ENCODE results near the gene MATN1. TPM values are rescaled to one million over a fixed set of nuclear protein-coding genes. Genes with fewer than 3 reads are reported as not detected.

The MATN1 gene
- total RNA-seq, 2 donors from 2014 or later, result 1.5 TPM; not detected in 1

- no peak for TF ChIP-seq CTCF (IDR thresholded peaks at IDR 0.05)
- no peaks in the 10 kb centered on the region for H3K27me3 ChIP-seq (replicated peaks; ENCODE audit: insufficient read depth)
- H3K9me3 ChIP-seq, result no peaks in the 10 kb centered on the region
- no peak overlapping the region for H3K27ac ChIP-seq
- ATAC-seq (ENCODE audit: insufficient number of reproducible peaks, low FRiP score, low read depth) (no peak), DNase-seq (ENCODE audit: low spot score) (no peak)
- no peak overlapping the region for H3K4me3 ChIP-seq
- no peaks in the 10 kb centered on the region for H3K4me1 ChIP-seq (ENCODE audit: control insufficient read depth in 1 of 2, low read depth in 2 of 2)
- peaks cover 2% of the 10 kb centered on the region for H3K36me3 ChIP-seq
Measured at GRCh38 chr1:30740251-30741238, 17.2 kb upstream of the MATN1 start.

- peaks cover 2% of the 10 kb centered on the region for H3K36me3 ChIP-seq
- no peak for TF ChIP-seq CTCF (IDR thresholded peaks at IDR 0.05)
- no peaks in the 10 kb centered on the region for H3K9me3 ChIP-seq
- H3K4me1 ChIP-seq (ENCODE audit: control insufficient read depth in 1 of 2, low read depth in 2 of 2), result no peaks in the 10 kb centered on the region
- ATAC-seq (ENCODE audit: insufficient number of reproducible peaks, low FRiP score, low read depth) (no peak), DNase-seq (ENCODE audit: low spot score) (no peak)
- H3K4me3 ChIP-seq, result no peak overlapping the region
- H3K27ac ChIP-seq, result no peak overlapping the region
- H3K27me3 ChIP-seq (replicated peaks; ENCODE audit: insufficient read depth), result no peaks in the 10 kb centered on the region
Measured at GRCh38 chr1:30739601-30740000, 16.2 kb upstream of the MATN1 start.

GRCh38 chr1:30738715-30739559 lies 15.6 kb upstream of the MATN1 start:
- no peaks in the 10 kb centered on the region for H3K4me1 ChIP-seq (ENCODE audit: control insufficient read depth in 1 of 2, low read depth in 2 of 2)
- H3K36me3 ChIP-seq, result peaks cover 2% of the 10 kb centered on the region
- ATAC-seq (ENCODE audit: insufficient number of reproducible peaks, low FRiP score, low read depth) (no peak), DNase-seq (ENCODE audit: low spot score) (no peak)
- H3K4me3 ChIP-seq, result no peak overlapping the region
- TF ChIP-seq CTCF (IDR thresholded peaks at IDR 0.05), result no peak
- no peaks in the 10 kb centered on the region for H3K27me3 ChIP-seq (replicated peaks; ENCODE audit: insufficient read depth)
- H3K27ac ChIP-seq, result no peak overlapping the region
- H3K9me3 ChIP-seq, result no peaks in the 10 kb centered on the region

GRCh38 chr1:30738040-30738714 lies 14.8 kb upstream of the MATN1 start:
- peaks cover 2% of the 10 kb centered on the region for H3K36me3 ChIP-seq
- no peak for TF ChIP-seq CTCF (IDR thresholded peaks at IDR 0.05)
- no peak for ATAC-seq (ENCODE audit: insufficient number of reproducible peaks, low FRiP score, low read depth)
- no peak overlapping the region for H3K4me3 ChIP-seq
- no peak for DNase-seq (ENCODE audit: low spot score)
- no peaks in the 10 kb centered on the region for H3K27me3 ChIP-seq (replicated peaks; ENCODE audit: insufficient read depth)
- no peak overlapping the region for H3K27ac ChIP-seq
- no peaks in the 10 kb centered on the region for H3K9me3 ChIP-seq
- H3K4me1 ChIP-seq (ENCODE audit: control insufficient read depth in 1 of 2, low read depth in 2 of 2), result no peaks in the 10 kb centered on the region
